Sigmoid colon (tissue), 4 donors: Measurements from ENCODE around the gene OR11H6.

Experiments
- EP300 ChIP-seq, 4 donors: sonication (generic); formaldehyde crosslinking; IDR thresholded peaks; one replicate each; pipeline ENCODE4 v1.6.1; 2017; ENCODE audit warnings: antibody characterized with exemption in 4 of 4
- POLR2A ChIP-seq, 2 donors: fragments of 450-650 bp; IDR thresholded peaks; one replicate each; pipeline ENCODE4 v1.6.1; 2016; ENCODE audit warnings: antibody characterized with exemption in 2 of 2, mild to moderate bottlenecking in 2 of 2, moderate library complexity in 2 of 2
- TF ChIP-seq, protein P1 (sequence below), 4 experiments: fragments of 450-650 bp in 3 of 4; fragments of 200-600 bp in 1 of 4; IDR thresholded peaks; one replicate each; pipeline ENCODE4 v1.5.1; 2016 to 2019; ENCODE audit warnings: antibody characterized with exemption in 4 of 4, mild to moderate bottlenecking in 3 of 4, moderate library complexity in 2 of 4

DNA sequence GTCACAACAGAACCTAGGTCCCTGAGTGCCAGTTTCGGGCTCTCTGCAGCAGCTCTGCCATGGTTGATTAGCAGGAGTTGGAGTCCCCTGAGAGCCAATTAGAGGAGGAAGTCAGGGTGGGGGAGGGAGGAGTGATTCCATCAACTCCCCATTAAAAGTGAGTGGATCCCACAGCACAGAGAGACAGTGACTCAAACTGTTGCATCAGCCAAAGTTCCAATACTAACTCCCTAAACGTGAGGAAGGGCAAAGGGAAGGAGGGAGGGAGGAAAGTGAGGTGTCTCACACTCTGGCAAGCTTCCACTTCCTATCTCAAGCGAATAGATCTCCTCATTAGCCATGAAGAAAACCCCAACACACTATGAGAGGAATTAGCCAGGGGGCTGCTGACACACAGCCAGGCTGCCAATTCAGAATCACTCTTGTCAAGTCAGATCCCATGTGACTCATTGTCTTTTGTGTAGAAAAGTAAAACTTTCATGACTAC lies 39.2 kb downstream of the OR11H6 start:
- TF ChIP-seq, protein P1, sequence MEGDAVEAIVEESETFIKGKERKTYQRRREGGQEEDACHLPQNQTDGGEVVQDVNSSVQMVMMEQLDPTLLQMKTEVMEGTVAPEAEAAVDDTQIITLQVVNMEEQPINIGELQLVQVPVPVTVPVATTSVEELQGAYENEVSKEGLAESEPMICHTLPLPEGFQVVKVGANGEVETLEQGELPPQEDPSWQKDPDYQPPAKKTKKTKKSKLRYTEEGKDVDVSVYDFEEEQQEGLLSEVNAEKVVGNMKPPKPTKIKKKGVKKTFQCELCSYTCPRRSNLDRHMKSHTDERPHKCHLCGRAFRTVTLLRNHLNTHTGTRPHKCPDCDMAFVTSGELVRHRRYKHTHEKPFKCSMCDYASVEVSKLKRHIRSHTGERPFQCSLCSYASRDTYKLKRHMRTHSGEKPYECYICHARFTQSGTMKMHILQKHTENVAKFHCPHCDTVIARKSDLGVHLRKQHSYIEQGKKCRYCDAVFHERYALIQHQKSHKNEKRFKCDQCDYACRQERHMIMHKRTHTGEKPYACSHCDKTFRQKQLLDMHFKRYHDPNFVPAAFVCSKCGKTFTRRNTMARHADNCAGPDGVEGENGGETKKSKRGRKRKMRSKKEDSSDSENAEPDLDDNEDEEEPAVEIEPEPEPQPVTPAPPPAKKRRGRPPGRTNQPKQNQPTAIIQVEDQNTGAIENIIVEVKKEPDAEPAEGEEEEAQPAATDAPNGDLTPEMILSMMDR (IDR thresholded peaks at IDR 0.05), result no peak
- TF ChIP-seq POLR2A (IDR thresholded peaks at IDR 0.05), result no peak
- no peak for TF ChIP-seq EP300 (IDR thresholded peaks at IDR 0.05)
